Prostate gland (tissue), 2 donors: Measurements from ENCODE around the gene TCAP.

Source experiments
- POLR2A ChIP-seq: fragments of 450-650 bp; IDR thresholded peaks from one replicate; pipeline ENCODE4 v1.6.1; 2016; ENCODE audit warnings: antibody characterized with exemption, mild to moderate bottlenecking
- POLR2AphosphoS5 ChIP-seq: sonication (generic); formaldehyde crosslinking; IDR thresholded peaks from one replicate; pipeline ENCODE4 v1.6.1; 2017; ENCODE audit warnings: antibody characterized with exemption
- TF ChIP-seq, protein P1 (sequence below), 4 experiments: fragments of 200-600 bp in 2 of 4; fragments of 450-650 bp in 2 of 4; sonication (generic) in 2 of 4; IDR thresholded peaks; 1 replicate in 3 of 4; 2 replicates in 1 of 4; pipeline ENCODE4 v1.5.1; 2016 to 2019; ENCODE audit warnings: antibody characterized with exemption in 4 of 4, mild to moderate bottlenecking in 2 of 4, moderate library complexity in 2 of 4

DNA sequence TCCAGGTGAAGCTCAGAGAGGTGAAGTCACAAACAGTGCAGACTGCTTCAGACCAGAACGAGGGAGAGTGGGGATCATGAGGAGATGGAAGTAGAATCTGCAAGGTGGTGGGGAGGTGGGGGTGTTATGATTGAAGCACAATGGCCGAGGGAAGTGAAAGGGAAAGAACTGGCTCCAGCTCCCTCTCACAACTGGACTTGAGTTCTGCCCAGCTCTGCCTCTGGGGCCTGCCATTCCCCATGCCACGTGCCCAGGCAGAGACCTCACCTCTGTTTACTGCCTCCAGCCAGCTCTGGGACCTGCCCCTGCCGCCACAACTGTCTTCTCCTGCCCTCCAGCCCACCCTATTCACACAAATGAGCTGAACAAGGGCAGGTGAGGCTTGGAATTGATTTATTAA, 5.6 kb downstream of the TCAP start:
- TF ChIP-seq POLR2A (no peak), POLR2AphosphoS5 (no peak)
- TF ChIP-seq, protein P1, sequence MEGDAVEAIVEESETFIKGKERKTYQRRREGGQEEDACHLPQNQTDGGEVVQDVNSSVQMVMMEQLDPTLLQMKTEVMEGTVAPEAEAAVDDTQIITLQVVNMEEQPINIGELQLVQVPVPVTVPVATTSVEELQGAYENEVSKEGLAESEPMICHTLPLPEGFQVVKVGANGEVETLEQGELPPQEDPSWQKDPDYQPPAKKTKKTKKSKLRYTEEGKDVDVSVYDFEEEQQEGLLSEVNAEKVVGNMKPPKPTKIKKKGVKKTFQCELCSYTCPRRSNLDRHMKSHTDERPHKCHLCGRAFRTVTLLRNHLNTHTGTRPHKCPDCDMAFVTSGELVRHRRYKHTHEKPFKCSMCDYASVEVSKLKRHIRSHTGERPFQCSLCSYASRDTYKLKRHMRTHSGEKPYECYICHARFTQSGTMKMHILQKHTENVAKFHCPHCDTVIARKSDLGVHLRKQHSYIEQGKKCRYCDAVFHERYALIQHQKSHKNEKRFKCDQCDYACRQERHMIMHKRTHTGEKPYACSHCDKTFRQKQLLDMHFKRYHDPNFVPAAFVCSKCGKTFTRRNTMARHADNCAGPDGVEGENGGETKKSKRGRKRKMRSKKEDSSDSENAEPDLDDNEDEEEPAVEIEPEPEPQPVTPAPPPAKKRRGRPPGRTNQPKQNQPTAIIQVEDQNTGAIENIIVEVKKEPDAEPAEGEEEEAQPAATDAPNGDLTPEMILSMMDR (IDR thresholded peaks at IDR 0.05) = no peak
